ENCODE data around the gene CRYBG1. TPM values are rescaled to one million over a fixed set of nuclear protein-coding genes. Genes with fewer than 3 reads are reported as not detected.

The CRYBG1 gene
- total and polyA plus RNA-seq, 2 donors (not counting 1 experiment from before 2014, with no cell fraction given) = 9.6 to 47.0 TPM

DNA sequence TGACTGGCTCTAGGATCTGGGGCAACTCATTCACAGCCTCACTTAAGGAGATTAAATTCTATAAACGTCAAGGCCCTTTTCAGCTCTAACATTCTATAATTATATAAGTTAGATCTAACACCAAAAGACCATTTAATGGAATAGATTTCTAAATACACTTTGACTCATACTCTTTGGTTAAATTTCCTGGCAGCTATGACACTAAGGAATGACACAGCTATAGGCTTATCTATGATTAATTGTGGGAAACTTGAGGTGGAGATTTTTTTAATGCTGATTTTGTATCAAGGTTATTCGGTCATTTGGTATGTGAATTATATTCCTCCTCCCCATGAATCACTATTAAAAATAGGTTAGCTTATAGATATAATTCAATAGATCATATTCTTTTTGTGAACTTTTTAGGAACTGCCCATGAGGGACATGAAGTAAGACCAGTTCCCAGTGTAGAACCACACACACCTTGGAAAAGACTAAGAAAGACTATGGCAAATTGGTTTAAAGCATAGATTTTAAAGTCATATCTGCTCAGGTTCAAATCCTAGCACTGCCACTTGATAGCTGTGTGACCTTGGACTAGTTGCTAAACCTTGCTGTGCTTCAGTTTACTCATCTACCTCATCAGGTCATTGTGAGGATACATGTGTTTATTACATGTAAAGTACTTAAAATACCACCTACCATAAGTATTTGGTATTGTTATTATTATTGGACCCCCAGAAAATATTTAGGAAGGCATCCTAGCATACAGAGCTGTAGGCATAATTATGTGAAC is 116.0 kb downstream of the CRYBG1 start:
- intact Hi-C loops (cut with micrococcal nuclease) = no loop called here
- H2AFZ ChIP-seq (ENCODE audit: insufficient read depth, low read depth, low read length, poor library complexity, severe bottlenecking) = no peak overlapping the region
- H3K9me3 ChIP-seq (ENCODE audit: control extremely low read depth in 1 of 3, control insufficient read depth in 2 of 3, insufficient read depth in 1 of 3, low read length in 2 of 3) = no peaks in the 10 kb centered on the region
- POLR2A ChIA-PET = no interaction called here
- no peak for TF ChIP-seq EZH2 (IDR thresholded peaks at IDR 0.05; ENCODE audit: borderline replicate concordance, insufficient read depth, low read depth, low read length, poor library complexity, severe bottlenecking)
- TF ChIP-seq, protein P1, sequence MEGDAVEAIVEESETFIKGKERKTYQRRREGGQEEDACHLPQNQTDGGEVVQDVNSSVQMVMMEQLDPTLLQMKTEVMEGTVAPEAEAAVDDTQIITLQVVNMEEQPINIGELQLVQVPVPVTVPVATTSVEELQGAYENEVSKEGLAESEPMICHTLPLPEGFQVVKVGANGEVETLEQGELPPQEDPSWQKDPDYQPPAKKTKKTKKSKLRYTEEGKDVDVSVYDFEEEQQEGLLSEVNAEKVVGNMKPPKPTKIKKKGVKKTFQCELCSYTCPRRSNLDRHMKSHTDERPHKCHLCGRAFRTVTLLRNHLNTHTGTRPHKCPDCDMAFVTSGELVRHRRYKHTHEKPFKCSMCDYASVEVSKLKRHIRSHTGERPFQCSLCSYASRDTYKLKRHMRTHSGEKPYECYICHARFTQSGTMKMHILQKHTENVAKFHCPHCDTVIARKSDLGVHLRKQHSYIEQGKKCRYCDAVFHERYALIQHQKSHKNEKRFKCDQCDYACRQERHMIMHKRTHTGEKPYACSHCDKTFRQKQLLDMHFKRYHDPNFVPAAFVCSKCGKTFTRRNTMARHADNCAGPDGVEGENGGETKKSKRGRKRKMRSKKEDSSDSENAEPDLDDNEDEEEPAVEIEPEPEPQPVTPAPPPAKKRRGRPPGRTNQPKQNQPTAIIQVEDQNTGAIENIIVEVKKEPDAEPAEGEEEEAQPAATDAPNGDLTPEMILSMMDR (IDR thresholded peaks at IDR 0.05) = no peak
- H3K27me3 Mint-ChIP-seq = no peaks in the 10 kb centered on the region
- H3K4me1 Mint-ChIP-seq = peaks cover 11% of the 10 kb centered on the region
- H3K4me2 ChIP-seq (replicated peaks; ENCODE audit: low read depth, low read length, poor library complexity, severe bottlenecking) = no peak overlapping the region
- H3K4me3 ChIP-seq (ENCODE audit: control extremely low read depth in 1 of 5, extremely low read depth in 1 of 5, insufficient read depth in 1 of 5, low read depth in 2 of 5, low read length in 4 of 5) = no peak overlapping the region
- no peak overlapping the region for H3K27ac Mint-ChIP-seq
- H3K9ac ChIP-seq (ENCODE audit: low read length) = no peak overlapping the region
- peaks cover 7 to 8% of the 10 kb centered on the region in 2 donors for H3K4me1 ChIP-seq (ENCODE audit: control insufficient read depth in 2 of 2, insufficient read depth in 2 of 2, low read length in 2 of 2)
- CTCF ChIA-PET = interaction anchor here (0.6 to 0.9 kb wide), 3 partner anchors 35 to 85 kb away, joined by 3 read pairs; no protein-coding TSS in a partner anchor
- no peak overlapping the region for H3K4me3 Mint-ChIP-seq
- no peaks in the 10 kb centered on the region for H3K27me3 ChIP-seq (replicated peaks in 1 of 4; ENCODE audit: control extremely low read depth in 1 of 4, control insufficient read depth in 3 of 4, insufficient read depth in 4 of 4, low read length in 3 of 4)
- H4K20me1 ChIP-seq (ENCODE audit: control insufficient read depth, insufficient read depth, low read length, poor library complexity, severe bottlenecking) = no peaks in the 10 kb centered on the region
- ATAC-seq (ENCODE audit: low read depth) = no peak
- DNase-seq = no peak
- no CpG with 5 or more reads among the region's 2 CpGs for WGBS (ENCODE audit: insufficient coverage)
- H3K79me2 ChIP-seq (ENCODE audit: control insufficient read depth, insufficient read depth, low read length) = no peaks in the 10 kb centered on the region
- H3K9me3 Mint-ChIP-seq (ENCODE audit: insufficient read depth) = no peaks in the 10 kb centered on the region
- H3K27ac ChIP-seq (ENCODE audit: low read length in 2 of 2) = no peak overlapping the region
- H3K36me3 ChIP-seq (replicated peaks in 1 of 2; ENCODE audit: control extremely low read depth in 1 of 2, control insufficient read depth in 1 of 2, extremely low read depth in 1 of 2, insufficient read depth in 2 of 2, low read length in 1 of 2) = no peaks in the 10 kb centered on the region

DNA sequence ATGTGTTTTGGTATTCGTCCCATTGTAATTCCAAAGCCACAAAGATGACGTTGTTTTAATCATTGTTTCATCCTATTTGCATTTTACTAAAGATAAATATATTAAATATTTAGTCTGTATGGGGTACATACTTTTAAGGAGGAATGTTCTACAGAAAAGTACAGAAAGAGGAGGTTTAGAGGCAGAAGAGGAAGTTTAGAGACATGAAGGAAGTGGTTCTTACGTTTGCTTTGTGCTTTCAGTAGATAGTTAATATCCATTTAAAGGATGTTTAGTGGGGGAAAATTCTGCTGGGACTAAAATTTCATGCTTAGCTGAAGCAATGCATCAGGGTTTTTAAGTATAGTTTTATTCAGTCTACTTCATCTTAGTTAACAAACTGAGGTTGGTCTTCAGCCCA is 116.6 kb downstream of the CRYBG1 start:
- ATAC-seq (ENCODE audit: low read depth) = no peak
- POLR2A ChIA-PET = no interaction called here

More for the DNA sequence above, 116.6 kb downstream of the CRYBG1 start:
- Histone ChIP-seq H3K9me3 (ENCODE audit: control extremely low read depth in 1 of 3, control insufficient read depth in 2 of 3, insufficient read depth in 1 of 3, low read length in 2 of 3) (no peaks in the 10 kb centered on the region), H4K20me1 (ENCODE audit: control insufficient read depth, insufficient read depth, low read length, poor library complexity, severe bottlenecking) (no peaks in the 10 kb centered on the region), H2AFZ (ENCODE audit: insufficient read depth, low read depth, low read length, poor library complexity, severe bottlenecking) (no peak overlapping the region), H3K9ac (ENCODE audit: low read length) (no peak overlapping the region), H3K36me3 (replicated peaks in 1 of 2; ENCODE audit: control extremely low read depth in 1 of 2, control insufficient read depth in 1 of 2, extremely low read depth in 1 of 2, insufficient read depth in 2 of 2, low read length in 1 of 2) (no peaks in the 10 kb centered on the region), H3K4me2 (replicated peaks; ENCODE audit: low read depth, low read length, poor library complexity, severe bottlenecking) (peak overlapping the region; percentile 18), H3K4me3 (ENCODE audit: control extremely low read depth in 1 of 5, extremely low read depth in 1 of 5, insufficient read depth in 1 of 5, low read depth in 2 of 5, low read length in 4 of 5) (no peak overlapping the region), H3K79me2 (ENCODE audit: control insufficient read depth, insufficient read depth, low read length) (no peaks in the 10 kb centered on the region), H3K27ac (ENCODE audit: low read length in 2 of 2) (no peak overlapping the region), H3K4me1 (ENCODE audit: control insufficient read depth in 2 of 2, insufficient read depth in 2 of 2, low read length in 2 of 2) (peaks cover 7 to 8% of the 10 kb centered on the region in 2 donors), H3K27me3 (replicated peaks in 1 of 4; ENCODE audit: control extremely low read depth in 1 of 4, control insufficient read depth in 3 of 4, insufficient read depth in 4 of 4, low read length in 3 of 4) (no peaks in the 10 kb centered on the region)
- Mint-ChIP-seq H3K9me3 (ENCODE audit: insufficient read depth) (no peaks in the 10 kb centered on the region), H3K4me3 (no peak overlapping the region), H3K4me1 (peaks cover 11% of the 10 kb centered on the region), H3K27me3 (no peaks in the 10 kb centered on the region), H3K27ac (peak overlapping the region; percentile 16)
- WGBS (ENCODE audit: insufficient coverage) = 0% methylated on average over 1 of the region's 3 CpGs
- CTCF ChIA-PET = interaction anchor here (0.8 to 0.9 kb wide), 2 partner anchors 35 to 550 kb away, joined by 3 read pairs; no protein-coding TSS in a partner anchor
- DNase-seq = peak; percentile 16
- intact Hi-C loops (cut with micrococcal nuclease) = no loop called here
- no peak for TF ChIP-seq EZH2 (IDR thresholded peaks at IDR 0.05; ENCODE audit: borderline replicate concordance, insufficient read depth, low read depth, low read length, poor library complexity, severe bottlenecking)
- TF ChIP-seq, protein P1 (IDR thresholded peaks at IDR 0.05) = no peak

All from B cell (primary cell).